Measurements from ENCODE around the gene C19orf38. TPM values are rescaled to one million over a fixed set of nuclear protein-coding genes. Genes with fewer than 3 reads are reported as not detected.
A peak's percentile ranks its signal among the peaks of the same experiment; 100 is the strongest.

C19orf38 gene
- total RNA-seq (2011; cell fraction: chromatin; rRNA removed; ENCODE audit: low replicate concordance): 0.83 TPM in 1 of 2 replicates, not detected in the other
- total RNA-seq (2011; cell fraction: nucleolus; rRNA removed): 0.50 TPM in 1 of 2 replicates, not detected in the other
- total RNA-seq (2011; cell fraction: nucleoplasm; rRNA removed): not detected in 2 replicates
- total RNA-seq (2014; rRNA removed) (0.16 TPM in 1 of 2 replicates, not detected in the other), total RNA-seq (2014; rRNA removed; fragmentation: Illumina TruSeq; extraction: Trizol) (not detected in 2 replicates), total RNA-seq (2015; rRNA removed; fragmentation: Illumina TruSeq; extraction: Trizol) (not detected in 2 replicates), total RNA-seq (2021) (0.18 and 0.29 TPM in 2 replicates), polyA plus RNA-seq (2011; rRNA removed) (0.14 and 0.31 TPM in 2 replicates), polyA plus RNA-seq (2014; fragmentation: Illumina TruSeq; extraction: Trizol) (not detected in 2 replicates), polyA plus RNA-seq (2014; fragmentation: Nextera tagmentation; extraction: Ambion mirVana) (not detected), polyA plus RNA-seq (2014; rRNA removed) (0.53 TPM in 1 of 2 replicates, not detected in the other), polyA minus RNA-seq (2011; rRNA and poly(A)+ RNA removed) (not detected in 2 replicates), Bru-seq, nascent RNA (percentile 26 among the genes with signal in this experiment), BruChase-seq, experiment 1, labeled RNA remaining after a 2-hour chase (percentile 33 among the genes with signal in this experiment), BruChase-seq, experiment 2, labeled RNA remaining after a 6-hour chase (percentile 34 among the genes with signal in this experiment)
- polyA plus RNA-seq (2011; cell fraction: cytosol; rRNA removed): 0.19 and 0.22 TPM in 2 replicates
- 0.10 and 0.34 TPM in 2 replicates for polyA plus RNA-seq (2011; cell fraction: nucleus; rRNA removed)
- polyA plus RNA-seq (2012): 0.27 and 0.40 TPM in 2 replicates
- polyA minus RNA-seq (2011; cell fraction: cytosol; rRNA and poly(A)+ RNA removed): not detected in 2 replicates
- 0.27 and 0.56 TPM in 2 replicates for polyA minus RNA-seq (2011; cell fraction: nucleus; rRNA and poly(A)+ RNA removed)
- long read RNA-seq, experiment 1: 0 reads
- long read RNA-seq, experiment 2: 0 reads
- long read RNA-seq, experiment 3: 0 reads

DNA sequence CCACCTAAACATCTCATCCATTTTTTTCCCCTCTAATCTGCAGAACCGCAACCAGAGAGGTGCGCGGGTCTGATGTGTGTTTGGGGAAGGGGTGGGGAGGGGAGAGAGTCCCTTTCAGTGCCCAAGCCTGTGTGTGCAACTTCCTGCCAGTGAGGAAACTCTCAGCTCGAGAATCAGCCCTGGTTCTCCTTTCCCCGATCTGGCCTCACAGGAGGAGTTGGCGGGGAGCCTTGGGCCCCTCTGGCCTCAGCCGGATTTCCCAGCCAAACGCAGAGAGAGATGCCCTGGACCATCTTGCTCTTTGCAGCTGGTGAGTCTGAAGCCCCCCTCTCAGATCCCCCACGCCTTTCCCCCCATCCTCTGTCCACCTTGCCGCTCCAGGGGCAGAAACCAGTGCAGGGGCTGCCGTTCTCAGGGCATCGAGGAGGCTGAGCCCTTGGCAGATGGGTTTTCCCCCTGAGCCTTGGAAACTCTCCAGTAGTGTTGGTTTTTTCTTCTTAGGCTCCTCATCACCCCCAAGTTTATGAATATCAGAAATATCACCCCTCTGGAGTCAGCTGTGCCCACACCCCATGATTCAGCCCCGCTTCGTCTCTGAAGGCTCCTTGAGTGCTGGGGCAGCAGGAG, at the start of gene C19orf38:
Gene C19orf38, plus strand, starts transcription at position 186 of the 627 bp plus-strand sequence. Its CDS starts 94 bp downstream, at position 280.
- H3K9ac ChIP-seq (ENCODE audit: insufficient read depth in 1 of 2, low read depth in 2 of 2, low read length in 2 of 2): peak within 1 kb of the TSS in 1 of 2 experiments; percentile 81; a peak in 2 of 4 replicates
- POLR2A ChIA-PET: interaction anchor here (1.0 kb wide), 1 partner anchor 12 kb away, joined by 3 read pairs; the partner anchor contains the start of gene TMED1
- TF ChIP-seq RBM14 (IDR thresholded peaks at IDR 0.05; ENCODE audit: borderline replicate concordance, insufficient read depth, low read depth, low read length) (no peak), ZNF408 (CRISPR knock-in tag; IDR thresholded peaks at IDR 0.05; ENCODE audit: low read depth) (no peak), STAG1 (CRISPR knock-in tag; IDR thresholded peaks at IDR 0.05; ENCODE audit: borderline replicate concordance) (no peak), RHOXF2B (CRISPR knock-in tag; conservative IDR thresholded peaks at IDR 0.05) (no peak), CBX5 (IDR thresholded peaks at IDR 0.05; ENCODE audit: borderline replicate concordance, low read depth) (no peak)
- TF ChIP-seq, protein P1, sequence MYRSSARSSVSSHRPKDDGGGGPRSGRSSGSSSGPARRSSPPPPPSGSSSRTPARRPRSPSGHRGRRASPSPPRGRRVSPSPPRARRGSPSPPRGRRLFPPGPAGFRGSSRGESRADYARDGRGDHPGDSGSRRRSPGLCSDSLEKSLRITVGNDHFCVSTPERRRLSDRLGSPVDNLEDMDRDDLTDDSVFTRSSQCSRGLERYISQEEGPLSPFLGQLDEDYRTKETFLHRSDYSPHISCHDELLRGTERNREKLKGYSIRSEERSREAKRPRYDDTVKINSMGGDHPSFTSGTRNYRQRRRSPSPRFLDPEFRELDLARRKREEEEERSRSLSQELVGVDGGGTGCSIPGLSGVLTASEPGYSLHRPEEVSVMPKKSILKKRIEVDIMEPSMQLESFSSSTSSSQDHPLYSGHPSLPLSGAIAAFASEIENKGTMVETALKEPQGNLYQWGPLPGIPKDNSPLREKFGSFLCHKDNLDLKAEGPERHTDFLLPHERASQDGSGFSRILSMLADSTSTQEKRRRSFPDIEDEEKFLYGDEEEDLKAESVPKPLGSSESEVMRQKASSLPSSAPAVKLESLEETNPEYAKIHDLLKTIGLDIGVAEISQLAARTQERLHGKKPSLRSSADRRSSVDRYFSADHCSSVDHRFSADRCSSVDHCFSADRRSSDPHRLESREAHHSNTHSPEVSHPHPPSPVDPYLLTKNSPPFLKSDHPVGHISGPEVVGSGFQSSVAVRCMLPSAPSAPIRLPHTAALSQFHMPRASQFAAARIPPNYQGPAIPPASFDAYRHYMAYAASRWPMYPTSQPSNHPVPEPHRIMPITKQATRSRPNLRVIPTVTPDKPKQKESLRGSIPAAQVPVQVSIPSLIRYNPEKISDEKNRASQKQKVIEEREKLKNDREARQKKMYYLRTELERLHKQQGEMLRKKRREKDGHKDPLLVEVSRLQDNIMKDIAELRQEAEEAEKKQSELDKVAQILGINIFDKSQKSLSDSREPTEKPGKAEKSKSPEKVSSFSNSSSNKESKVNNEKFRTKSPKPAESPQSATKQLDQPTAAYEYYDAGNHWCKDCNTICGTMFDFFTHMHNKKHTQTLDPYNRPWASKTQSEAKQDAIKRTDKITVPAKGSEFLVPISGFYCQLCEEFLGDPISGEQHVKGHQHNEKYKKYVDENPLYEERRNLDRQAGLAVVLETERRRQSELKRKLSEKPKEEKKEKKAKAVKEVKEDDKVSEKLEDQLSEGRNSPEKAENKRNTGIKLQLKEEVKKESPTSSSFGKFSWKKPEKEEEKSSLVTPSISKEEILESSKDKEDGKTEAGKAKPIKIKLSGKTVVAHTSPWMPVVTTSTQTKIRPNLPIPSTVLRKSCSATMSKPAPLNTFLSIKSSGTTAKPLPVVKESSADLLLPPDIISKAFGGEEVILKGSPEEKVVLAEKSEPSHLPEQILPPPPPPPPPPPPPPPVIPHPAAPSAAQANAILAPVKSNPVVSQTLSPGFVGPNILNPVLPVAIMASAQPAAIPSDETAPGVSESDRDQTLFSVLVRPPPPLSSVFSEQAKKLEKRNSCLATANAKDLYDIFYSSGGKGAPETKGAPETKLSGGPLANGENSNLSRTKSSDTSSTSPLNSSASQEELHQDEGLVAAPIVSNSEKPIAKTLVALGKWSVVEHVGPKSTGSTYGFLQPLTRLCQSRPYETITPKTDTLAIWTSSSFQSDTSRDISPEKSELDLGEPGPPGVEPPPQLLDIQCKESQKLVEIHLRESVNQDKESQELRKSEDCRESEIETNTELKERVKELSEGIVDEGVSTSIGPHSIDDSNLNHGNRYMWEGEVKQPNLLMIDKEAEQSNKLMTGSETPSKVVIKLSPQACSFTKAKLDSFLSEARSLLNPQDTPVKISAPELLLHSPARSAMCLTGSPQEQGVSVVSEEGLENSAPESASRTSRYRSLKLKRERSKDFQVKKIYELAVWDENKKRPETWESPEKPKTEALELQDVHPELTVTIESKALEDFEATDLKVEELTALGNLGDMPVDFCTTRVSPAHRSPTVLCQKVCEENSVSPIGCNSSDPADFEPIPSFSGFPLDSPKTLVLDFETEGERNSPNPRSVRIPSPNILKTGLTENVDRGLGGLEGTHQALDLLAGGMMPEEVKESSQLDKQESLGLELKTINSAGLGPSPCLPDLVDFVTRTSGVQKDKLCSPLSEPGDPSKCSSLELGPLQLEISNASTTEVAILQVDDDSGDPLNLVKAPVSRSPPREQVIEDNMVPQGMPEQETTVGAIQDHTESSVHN (IDR thresholded peaks at IDR 0.05; ENCODE audit: borderline replicate concordance in 1 of 2, low read depth in 1 of 2): no peak
- TF ChIP-seq, protein P2, sequence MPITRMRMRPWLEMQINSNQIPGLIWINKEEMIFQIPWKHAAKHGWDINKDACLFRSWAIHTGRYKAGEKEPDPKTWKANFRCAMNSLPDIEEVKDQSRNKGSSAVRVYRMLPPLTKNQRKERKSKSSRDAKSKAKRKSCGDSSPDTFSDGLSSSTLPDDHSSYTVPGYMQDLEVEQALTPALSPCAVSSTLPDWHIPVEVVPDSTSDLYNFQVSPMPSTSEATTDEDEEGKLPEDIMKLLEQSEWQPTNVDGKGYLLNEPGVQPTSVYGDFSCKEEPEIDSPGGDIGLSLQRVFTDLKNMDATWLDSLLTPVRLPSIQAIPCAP (CRISPR knock-in tag; IDR thresholded peaks at IDR 0.05; ENCODE audit: borderline replicate concordance): no peak

More for the DNA sequence above, at the start of gene C19orf38:
- Histone ChIP-seq H3K4me2 (ENCODE audit: insufficient read depth, low read length) (no peak within 1 kb of the TSS), H2AFZ (ENCODE audit: low read depth, low read length) (no peak within 1 kb of the TSS), H3K4me3 (no peak within 1 kb of the TSS), H3K4me1 (replicated peaks in 1 of 2; ENCODE audit: control insufficient read depth in 2 of 2, insufficient read depth in 2 of 2, low read length in 2 of 2) (peaks cover under 1 to 11% of the 10 kb centered on the region in 2 experiments; a peak in 4 of 5 replicates), H3K9me3 (replicated peaks; ENCODE audit: control insufficient read depth, insufficient read depth, low read depth, low read length) (no peaks in the 10 kb centered on the region), H3K79me2 (ENCODE audit: control insufficient read depth, insufficient read depth, low read length) (no peaks in the 10 kb centered on the region), H3K27me3 (ENCODE audit: control insufficient read depth in 2 of 2, insufficient read depth in 2 of 2, low read length in 2 of 2) (no peaks in the 10 kb centered on the region), H3K36me3 (ENCODE audit: control insufficient read depth, insufficient read depth, low read length) (no peaks in the 10 kb centered on the region), H3K27ac (ENCODE audit: extremely low read depth, low read depth, low read length) (no peak within 1 kb of the TSS), H3K9me1 (ENCODE audit: control insufficient read depth, insufficient read depth, low read length) (no peaks in the 10 kb centered on the region), H4K20me1 (replicated peaks; ENCODE audit: control insufficient read depth, insufficient read depth, low read length) (no peaks in the 10 kb centered on the region)
- in situ Hi-C loops (cut with MboI) (no loop called here), intact Hi-C loops (cut with micrococcal nuclease) (no loop called here)
- CTCF ChIA-PET (ENCODE audit: low intra/inter-chr PET ratio): no interaction called here
- FAIRE-seq: no peak
- WGBS (ENCODE audit: insufficient coverage, low coverage, missing lambda C conversion rate): 49% methylated on average over 8 of the region's 14 CpGs
- peak in 1 of 4 experiments; percentile 6 for DNase-seq (ENCODE audit: extremely low read depth in 1 of 4, low spot score in 3 of 4)
- ATAC-seq: no peak
- BruUV-seq (replicated peaks): no TSS peak

All from K562 (cell line).